Ascending aorta (tissue), 2 donors: Measurements from ENCODE around the gene ANKRD52. TPM values are rescaled to one million over a fixed set of nuclear protein-coding genes. Genes with fewer than 3 reads are reported as not detected.
A peak's percentile ranks its signal among the peaks of the same experiment; 100 is the strongest.

ENCODE experiments used
- DNase-seq, 2 donors: peaks; one replicate each; pipeline ENCODE4 v3.0.0-alpha.2; 2019; ENCODE audit warnings: low spot score in 2 of 2
- H3K27ac ChIP-seq, 2 donors: fragments of 200-600 bp; sonication (generic); one replicate each; pipeline ENCODE4 v1.5.1; 2016 to 2017; ENCODE audit warnings: mild to moderate bottlenecking in 1 of 2
- H3K27me3 ChIP-seq: fragments of 200-600 bp; sonication (generic); one replicate; pipeline ENCODE4 v1.5.1; 2017
- H3K36me3 ChIP-seq, 2 donors: fragments of 200-600 bp; sonication (generic); one replicate each; pipeline ENCODE4 v1.5.1; 2016
- H3K4me1 ChIP-seq, 2 donors: fragments of 200-600 bp; sonication (generic); one replicate each; pipeline ENCODE4 v1.5.1; 2016 to 2017; ENCODE audit warnings: mild to moderate bottlenecking in 1 of 2
- H3K4me3 ChIP-seq, 2 donors: fragments of 200-600 bp; sonication (generic); one replicate each; pipeline ENCODE4 v1.5.1; 2016 to 2017; ENCODE audit warnings: mild to moderate bottlenecking in 1 of 2
- H3K9me3 ChIP-seq, 2 donors: fragments of 200-600 bp; sonication (generic); one replicate each; pipeline ENCODE4 v1.5.1; 2016
- CTCF ChIP-seq, 3 experiments: fragments of 200-600 bp in 2 of 3; fragments of 450-650 bp in 1 of 3; sonication (generic) in 2 of 3; IDR thresholded peaks; one replicate each; pipeline ENCODE4 v1.5.1; 2016 to 2019; ENCODE audit warnings: antibody characterized with exemption in 3 of 3, mild to moderate bottlenecking in 1 of 3, moderate library complexity in 1 of 3
- intact Hi-C: fragments of 100-400 bp; cut with DNase I; formaldehyde crosslinking; loops from one replicate; pipeline ENCODE4 v1.15.1; 2023
- total RNA-seq: library from RNA; depleted of rRNA; stranded (reverse); fragments of >200 nt; gene quantifications from one replicate; pipeline ENCODE4 v1.1.0, GENCODE V29; 2016

The ANKRD52 gene
- total RNA-seq, 1 donor from 2014 or later = 17.5 TPM

GRCh38 chr12:56299853-56300643, 41.9 kb upstream of the ANKRD52 start, which contains the start of gene CS:
Gene CS, minus strand, starts transcription at chr12:56300330. Its CDS starts 129 bp downstream, at chr12:56300201.
- intact Hi-C loops = loop anchor here (1.0 to 2.0 kb wide), 4 partner anchors 16 to 76 kb away; partner anchors contain the start of genes COQ10A, NABP2 and PAN2
- Histone ChIP-seq H3K4me3 (peak within 1 kb of the TSS; percentile 82 to 93), H3K9me3 (no peaks in the 10 kb centered on the region), H3K27me3 (no peaks in the 10 kb centered on the region), H3K27ac (peak within 1 kb of the TSS; percentile 91 to 96), H3K36me3 (peaks cover 3 to 13% of the 10 kb centered on the region in 2 donors), H3K4me1 (peaks cover 9 to 25% of the 10 kb centered on the region in 2 donors)
- TF ChIP-seq CTCF (IDR thresholded peaks at IDR 0.05) = no peak
- peak; percentile 98 to 100 for DNase-seq

GRCh38 chr12:56299308-56299852, 41.2 kb upstream of the ANKRD52 start:
- H3K9me3 ChIP-seq = no peaks in the 10 kb centered on the region
- peaks cover 9 to 25% of the 10 kb centered on the region in 2 donors for H3K4me1 ChIP-seq
- H3K4me3 ChIP-seq = peak overlapping the region; percentile 82 to 93
- TF ChIP-seq CTCF (IDR thresholded peaks at IDR 0.05) = no peak
- DNase-seq = no peak
- peaks cover 3 to 11% of the 10 kb centered on the region in 2 donors for H3K36me3 ChIP-seq
- H3K27ac ChIP-seq = peak overlapping the region; percentile 91 to 96
- no peaks in the 10 kb centered on the region for H3K27me3 ChIP-seq
- intact Hi-C loops = no loop called here

GRCh38 chr12:56298828-56299227, 40.6 kb upstream of the ANKRD52 start:
- no peaks in the 10 kb centered on the region for H3K27me3 ChIP-seq
- no peaks in the 10 kb centered on the region for H3K9me3 ChIP-seq
- no peak for TF ChIP-seq CTCF (IDR thresholded peaks at IDR 0.05)
- peak overlapping the region; percentile 82 to 93 for H3K4me3 ChIP-seq
- intact Hi-C loops = no loop called here
- no peak for DNase-seq
- peaks cover 0 to 5% of the 10 kb centered on the region in 2 donors for H3K36me3 ChIP-seq
- H3K27ac ChIP-seq = peak overlapping the region; percentile 91 to 96
- H3K4me1 ChIP-seq = peaks cover 9 to 25% of the 10 kb centered on the region in 2 donors

GRCh38 chr12:56297400-56297799, 39.2 kb upstream of the ANKRD52 start:
- H3K9me3 ChIP-seq = no peaks in the 10 kb centered on the region
- no peak overlapping the region for H3K27ac ChIP-seq
- DNase-seq = no peak
- intact Hi-C loops = no loop called here
- H3K4me1 ChIP-seq = peaks cover 9 to 25% of the 10 kb centered on the region in 2 donors
- TF ChIP-seq CTCF (IDR thresholded peaks at IDR 0.05) = no peak
- H3K4me3 ChIP-seq = no peak overlapping the region
- H3K27me3 ChIP-seq = no peaks in the 10 kb centered on the region
- H3K36me3 ChIP-seq = peaks cover 0 to 5% of the 10 kb centered on the region in 2 donors

- no peak overlapping the region for H3K4me3 ChIP-seq
- intact Hi-C loops = no loop called here
- H3K27me3 ChIP-seq = no peaks in the 10 kb centered on the region
- no peak for TF ChIP-seq CTCF (IDR thresholded peaks at IDR 0.05)
- H3K9me3 ChIP-seq = no peaks in the 10 kb centered on the region
- H3K27ac ChIP-seq = no peak overlapping the region
- peaks cover 9 to 20% of the 10 kb centered on the region in 2 donors for H3K4me1 ChIP-seq
- peaks cover 4 to 9% of the 10 kb centered on the region in 2 donors for H3K36me3 ChIP-seq
- DNase-seq = no peak
Observed at GRCh38 chr12:56296295-56296694, 38.1 kb upstream of the ANKRD52 start.
